ENCODE results near the gene TBX10. TPM values are rescaled to one million over a fixed set of nuclear protein-coding genes. Genes with fewer than 3 reads are reported as not detected.

TBX10 gene
- total and polyA plus RNA-seq, 2 of the 8 experiments (the other 6 are each of a cell fraction or from before 2014, with no cell fraction given), result 0.09 TPM; not detected in 1

DNA sequence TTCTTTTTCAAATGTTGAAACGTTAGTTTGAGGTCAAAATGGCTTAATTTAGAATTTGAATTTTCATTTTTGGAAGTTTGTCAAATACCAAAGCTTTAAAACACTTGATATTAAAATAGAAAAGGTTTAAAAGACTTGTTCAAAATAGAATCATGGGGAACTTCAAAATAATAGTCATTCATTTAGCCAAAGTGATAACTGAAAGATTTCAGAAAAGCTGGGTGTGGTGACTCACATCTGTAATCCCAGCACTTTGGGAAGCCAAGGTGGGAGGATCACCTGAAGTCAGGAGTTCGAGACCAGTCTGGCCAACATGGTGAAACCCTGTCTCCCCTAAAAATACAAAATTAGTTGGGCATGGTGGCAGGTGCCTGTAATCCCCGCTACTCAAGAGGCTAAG lies 45.1 kb downstream of the TBX10 start:
- no peak overlapping the region for H3K23ac ChIP-seq (ENCODE audit: insufficient read length)
- ChIA-PET CTCF (ENCODE audit: partially characterized antibody) (interaction anchor here (0.7 to 3.2 kb wide), 4 partner anchors 17 to 246 kb away, joined by 3 to 14 read pairs (median 4); no protein-coding TSS in a partner anchor), POLR2A (ENCODE audit: partially characterized antibody) (interaction anchor here (1.7 to 6.1 kb wide), 2 partner anchors 10 to 34 kb away, joined by 3 to 71 read pairs; partner anchors contain the start of gene GSTP1)
- no peaks in the 10 kb centered on the region for H3K36me3 ChIP-seq (ENCODE audit: control insufficient read depth in 2 of 4, insufficient read depth in 4 of 4, low read length in 3 of 4)
- WGBS, 2 experiments (ENCODE audit: extremely low coverage in 1 of 2, insufficient coverage in 1 of 2, insufficient read length in 1 of 2, insufficient replicate concordance in 2 of 2, low coverage in 1 of 2, low lambda C conversion rate in 2 of 2, missing lambda C conversion rate in 1 of 2), result 82% methylated on average over 3 of the region's 3 CpGs; no CpG with 5 or more reads in 1 of the 2 experiments
- H3K14ac ChIP-seq (ENCODE audit: insufficient read length), result no peak overlapping the region
- no peaks in the 10 kb centered on the region for H4K20me1 ChIP-seq (replicated peaks in 1 of 2; ENCODE audit: control insufficient read depth in 1 of 2, insufficient read depth in 2 of 2, low read length in 2 of 2)
- no peak overlapping the region for H3K9ac ChIP-seq (replicated peaks in 1 of 4; ENCODE audit: extremely low read depth in 1 of 4, low read depth in 3 of 4, low read length in 3 of 4)
- H3K9me3 ChIP-seq (ENCODE audit: insufficient read depth in 2 of 2, low read depth in 1 of 2, low read length in 1 of 2), result peaks cover 5 to 10% of the 10 kb centered on the region in 2 experiments; a peak in 3 of 4 replicates
- no peaks in the 10 kb centered on the region; a peak in 1 of 7 replicates for H3K27me3 ChIP-seq (replicated peaks in 1 of 4; ENCODE audit: control insufficient read depth in 3 of 4, extremely low read depth in 1 of 4, insufficient read depth in 3 of 4, low read length in 3 of 4)
- H3K18ac ChIP-seq (ENCODE audit: extremely low read depth, low read length), result no peak overlapping the region
- no peak overlapping the region for H3K4me2 ChIP-seq (ENCODE audit: insufficient read depth in 1 of 2, low read depth in 2 of 2, low read length in 2 of 2)
- H4K91ac ChIP-seq (replicated peaks; ENCODE audit: insufficient read length, low read length), result no peak overlapping the region
- no peak overlapping the region for H2BK12ac ChIP-seq (ENCODE audit: low read depth, low read length)
- no peak overlapping the region for H2BK5ac ChIP-seq (ENCODE audit: low read depth, low read length)
- no peak overlapping the region for H3K4me3 ChIP-seq (ENCODE audit: extremely low read depth in 1 of 4, insufficient read depth in 2 of 4, low read depth in 3 of 4, low read length in 4 of 4)
- no peak overlapping the region for H4K5ac ChIP-seq (ENCODE audit: insufficient read length, low read depth, low read length)
- H3K4ac ChIP-seq (replicated peaks; ENCODE audit: insufficient read length, low read depth, low read length), result no peak overlapping the region
- H2AK5ac ChIP-seq (ENCODE audit: low read depth, low read length), result no peak overlapping the region
- DNase-seq (ENCODE audit: low read depth in 1 of 2, low spot score in 2 of 2) (no peak), FAIRE-seq (no peak)
- H2BK20ac ChIP-seq (ENCODE audit: low read length), result no peak overlapping the region
- TF ChIP-seq HDAC6 (IDR thresholded peaks at IDR 0.05; ENCODE audit: low read depth, low read length), result no peak
- no peak for TF ChIP-seq POLR2A (IDR thresholded peaks at IDR 0.05; ENCODE audit: control extremely low read depth in 1 of 2, low read depth in 2 of 2, low read length in 2 of 2)
- TF ChIP-seq SRF (IDR thresholded peaks at IDR 0.05; ENCODE audit: low read depth, low read length), result no peak
- TF ChIP-seq SP2 (IDR thresholded peaks at IDR 0.05; ENCODE audit: low read length), result no peak
- TF ChIP-seq, protein P1, sequence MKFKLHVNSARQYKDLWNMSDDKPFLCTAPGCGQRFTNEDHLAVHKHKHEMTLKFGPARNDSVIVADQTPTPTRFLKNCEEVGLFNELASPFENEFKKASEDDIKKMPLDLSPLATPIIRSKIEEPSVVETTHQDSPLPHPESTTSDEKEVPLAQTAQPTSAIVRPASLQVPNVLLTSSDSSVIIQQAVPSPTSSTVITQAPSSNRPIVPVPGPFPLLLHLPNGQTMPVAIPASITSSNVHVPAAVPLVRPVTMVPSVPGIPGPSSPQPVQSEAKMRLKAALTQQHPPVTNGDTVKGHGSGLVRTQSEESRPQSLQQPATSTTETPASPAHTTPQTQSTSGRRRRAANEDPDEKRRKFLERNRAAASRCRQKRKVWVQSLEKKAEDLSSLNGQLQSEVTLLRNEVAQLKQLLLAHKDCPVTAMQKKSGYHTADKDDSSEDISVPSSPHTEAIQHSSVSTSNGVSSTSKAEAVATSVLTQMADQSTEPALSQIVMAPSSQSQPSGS (IDR thresholded peaks at IDR 0.05; ENCODE audit: low read length), result no peak
- no peak for TF ChIP-seq TBP (IDR thresholded peaks at IDR 0.05; ENCODE audit: low read depth, low read length)
- TF ChIP-seq CBX8 (IDR thresholded peaks at IDR 0.05; ENCODE audit: borderline replicate concordance, low read depth, low read length), result no peak
- H3K4me1 ChIP-seq (replicated peaks in 1 of 4; ENCODE audit: control insufficient read depth in 3 of 4, insufficient read depth in 4 of 4, low read length in 3 of 4), result peaks cover 0 to 3% (median 1%) of the 10 kb centered on the region in 4 experiments; a peak in 1 of 7 replicates
- H2BK120ac ChIP-seq (replicated peaks; ENCODE audit: low read depth, low read length), result no peak overlapping the region
- no peaks in the 10 kb centered on the region for H3K79me1 ChIP-seq (ENCODE audit: low read depth, low read length)
- no peak overlapping the region for H2BK15ac ChIP-seq (ENCODE audit: low read length)
- no peak overlapping the region for H3K27ac ChIP-seq (ENCODE audit: low read depth, low read length)
- no peaks in the 10 kb centered on the region for H3K23me2 ChIP-seq (ENCODE audit: low read depth, low read length)
- no peak overlapping the region for H4K8ac ChIP-seq (ENCODE audit: extremely low read depth, insufficient read depth, low read length)
- no peak overlapping the region for H2AFZ ChIP-seq (ENCODE audit: low read length)
- H3K79me2 ChIP-seq (ENCODE audit: control insufficient read depth in 1 of 2, insufficient read depth in 2 of 2, low read length in 2 of 2), result no peaks in the 10 kb centered on the region
- H3K56ac ChIP-seq (replicated peaks; ENCODE audit: insufficient read length, low read depth, low read length), result no peak overlapping the region
